SK-N-MC (cell line): Measurements from ENCODE around the gene KIF26B.

Source experiments
- EZH2 ChIP-seq: fragments of 200-600 bp; sonication (generic); IDR thresholded peaks from one replicate; pipeline ENCODE4 v1.6.1; 2017; ENCODE audit warnings: antibody characterized with exemption
- POLR2AphosphoS5 ChIP-seq: IDR thresholded peaks from 2 replicates; pipeline ENCODE4 v1.6.1; 2012; ENCODE audit warnings: mild to moderate bottlenecking, low read depth, low read length, borderline replicate concordance

GRCh38 chr1:245641384-245641783, 486.6 kb downstream of the KIF26B start:
- no peak for TF ChIP-seq EZH2
- TF ChIP-seq POLR2AphosphoS5 = no peak
